Dendritic cell treated with granulocyte-macrophage colony-stimulating factor and Interleukin-4, amounts not matched to agents 40 ng/mL and 50 ng/mL, for 4 days (primary cell): ENCODE results near the gene SLCO3A1.

ENCODE experiments used
- H3K27ac Mint-ChIP-seq: one replicate; pipeline ENCODE4 v1.8.0; 2022; ENCODE audit warnings: mild to moderate bottlenecking, mixed read lengths
- H3K27me3 Mint-ChIP-seq: one replicate; pipeline ENCODE4 v1.8.0; 2022; ENCODE audit warnings: mild to moderate bottlenecking, mixed read lengths
- H3K36me3 Mint-ChIP-seq: one replicate; pipeline ENCODE4 v1.8.0; 2022; ENCODE audit warnings: low read depth, mixed read lengths
- H3K4me1 Mint-ChIP-seq: one replicate; pipeline ENCODE4 v1.8.0; 2022; ENCODE audit warnings: low read depth, mixed read lengths
- H3K4me3 Mint-ChIP-seq: one replicate; pipeline ENCODE4 v1.8.0; 2022; ENCODE audit warnings: mild to moderate bottlenecking, moderate library complexity, mixed read lengths
- H3K9me3 Mint-ChIP-seq: one replicate; pipeline ENCODE4 v1.8.0; 2022; ENCODE audit warnings: mixed read lengths
- intact Hi-C: fragments of 100-400 bp; cut with micrococcal nuclease; formaldehyde crosslinking; loops from one replicate; pipeline ENCODE4 v1.15.0; 2022

The SLCO3A1 gene

DNA sequence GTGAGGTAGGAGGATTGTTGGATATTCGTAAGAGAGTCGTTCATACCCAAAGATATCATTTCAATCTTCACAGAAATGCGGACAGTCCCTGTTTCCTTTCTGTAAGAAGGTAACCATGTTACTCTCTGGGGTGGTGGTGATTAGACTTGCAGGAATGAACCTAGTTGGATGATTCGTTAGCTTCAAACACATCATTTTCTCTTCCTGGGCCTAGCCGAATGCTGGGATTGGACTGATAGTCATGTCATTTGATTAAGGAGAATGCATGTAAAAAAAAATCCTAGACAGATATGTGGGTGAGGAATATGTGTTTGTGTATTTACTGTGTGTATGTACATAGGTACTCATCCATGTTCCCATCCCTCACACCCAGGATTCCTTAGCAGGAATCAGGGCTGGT, 12.4 kb downstream of the SLCO3A1 start:
- Mint-ChIP-seq H3K4me1 (peaks cover 83% of the 10 kb centered on the region), H3K36me3 (peaks cover 7% of the 10 kb centered on the region), H3K27me3 (no peaks in the 10 kb centered on the region), H3K27ac (peak overlapping the region; percentile 92), H3K4me3 (no peak overlapping the region), H3K9me3 (no peaks in the 10 kb centered on the region)
- intact Hi-C loops: no loop called here

DNA sequence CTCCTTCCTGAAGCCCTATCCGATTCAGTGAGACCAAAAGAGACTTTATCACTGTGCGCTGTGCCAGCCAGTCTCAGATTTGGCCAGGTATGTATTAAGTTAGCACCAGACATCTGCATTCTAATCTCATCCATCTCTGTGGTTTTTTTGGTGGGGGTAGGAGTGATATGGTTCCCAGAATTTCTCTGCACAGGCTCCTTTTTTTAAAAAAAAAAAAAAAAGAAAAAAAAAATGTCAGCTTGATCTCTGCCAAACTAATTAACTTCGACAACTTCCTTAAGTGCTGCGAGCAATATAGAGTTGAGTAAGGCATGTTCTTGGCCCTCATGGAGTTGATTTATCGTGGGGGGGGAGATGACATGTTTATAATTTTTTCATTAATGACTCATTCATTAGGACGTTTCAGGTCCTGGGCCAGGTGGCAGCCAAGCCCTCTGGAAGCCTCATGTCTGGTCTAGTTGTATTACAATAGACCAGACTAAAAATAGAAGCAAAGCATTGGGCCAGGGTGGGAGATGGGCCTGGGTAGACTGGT, 12.9 kb downstream of the SLCO3A1 start:
- Mint-ChIP-seq H3K9me3 (no peaks in the 10 kb centered on the region), H3K36me3 (peaks cover 7% of the 10 kb centered on the region), H3K27me3 (no peaks in the 10 kb centered on the region), H3K27ac (peak overlapping the region; percentile 92), H3K4me3 (peak overlapping the region; percentile 2), H3K4me1 (peaks cover 83% of the 10 kb centered on the region)
- intact Hi-C loops: no loop called here

DNA sequence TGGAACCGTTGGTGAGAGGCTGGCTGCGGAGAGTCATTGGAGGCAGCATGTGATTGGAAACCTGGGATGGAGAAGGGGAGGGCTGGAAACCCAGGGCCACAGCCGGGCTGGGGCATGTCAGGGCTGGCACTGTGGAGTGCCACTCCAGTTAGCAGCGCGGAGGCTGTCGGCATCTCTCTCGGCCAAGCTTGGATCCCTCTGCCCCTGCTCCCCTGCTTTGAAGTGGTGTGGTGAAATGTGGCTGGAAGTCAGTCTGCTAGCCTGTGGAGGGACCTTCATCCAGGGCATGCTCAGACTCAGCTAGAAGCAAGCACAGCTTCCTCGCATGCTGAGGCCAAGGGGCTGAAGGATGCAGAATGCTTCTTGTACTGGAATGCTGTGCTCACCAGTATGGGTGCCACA, 13.5 kb downstream of the SLCO3A1 start:
- Mint-ChIP-seq H3K27me3 (no peaks in the 10 kb centered on the region), H3K4me3 (peak overlapping the region; percentile 2), H3K36me3 (peaks cover 7% of the 10 kb centered on the region), H3K27ac (peak overlapping the region; percentile 79), H3K9me3 (no peaks in the 10 kb centered on the region), H3K4me1 (peaks cover 86% of the 10 kb centered on the region)
- intact Hi-C loops: no loop called here

DNA sequence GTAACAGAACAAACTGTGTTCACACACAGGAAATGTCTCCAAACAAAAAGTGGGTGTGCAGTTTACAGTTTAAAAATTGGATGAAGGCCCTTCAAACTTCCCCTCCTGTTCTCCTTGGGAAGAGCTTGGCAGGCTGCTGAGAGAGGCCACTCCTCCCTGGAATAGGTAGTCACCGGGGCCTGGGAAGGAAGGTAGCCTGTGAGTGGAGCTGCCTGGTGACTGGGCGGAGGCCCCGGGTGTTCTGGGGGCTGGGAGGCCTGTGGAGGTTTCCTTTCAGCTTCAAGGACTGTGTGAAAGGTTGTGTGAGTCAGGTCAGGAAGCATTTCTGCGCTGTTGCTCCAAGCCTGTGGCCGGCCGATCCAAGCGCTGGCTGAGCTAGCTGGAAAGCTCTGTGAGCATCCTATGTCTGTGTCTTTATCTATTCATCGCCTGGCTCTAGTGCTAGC, 14.1 kb downstream of the SLCO3A1 start:
- Mint-ChIP-seq H3K36me3 (peaks cover 11% of the 10 kb centered on the region), H3K4me3 (peak overlapping the region; percentile 55), H3K27ac (peak overlapping the region; percentile 79), H3K27me3 (no peaks in the 10 kb centered on the region), H3K9me3 (no peaks in the 10 kb centered on the region), H3K4me1 (peaks cover 87% of the 10 kb centered on the region)
- intact Hi-C loops: no loop called here

DNA sequence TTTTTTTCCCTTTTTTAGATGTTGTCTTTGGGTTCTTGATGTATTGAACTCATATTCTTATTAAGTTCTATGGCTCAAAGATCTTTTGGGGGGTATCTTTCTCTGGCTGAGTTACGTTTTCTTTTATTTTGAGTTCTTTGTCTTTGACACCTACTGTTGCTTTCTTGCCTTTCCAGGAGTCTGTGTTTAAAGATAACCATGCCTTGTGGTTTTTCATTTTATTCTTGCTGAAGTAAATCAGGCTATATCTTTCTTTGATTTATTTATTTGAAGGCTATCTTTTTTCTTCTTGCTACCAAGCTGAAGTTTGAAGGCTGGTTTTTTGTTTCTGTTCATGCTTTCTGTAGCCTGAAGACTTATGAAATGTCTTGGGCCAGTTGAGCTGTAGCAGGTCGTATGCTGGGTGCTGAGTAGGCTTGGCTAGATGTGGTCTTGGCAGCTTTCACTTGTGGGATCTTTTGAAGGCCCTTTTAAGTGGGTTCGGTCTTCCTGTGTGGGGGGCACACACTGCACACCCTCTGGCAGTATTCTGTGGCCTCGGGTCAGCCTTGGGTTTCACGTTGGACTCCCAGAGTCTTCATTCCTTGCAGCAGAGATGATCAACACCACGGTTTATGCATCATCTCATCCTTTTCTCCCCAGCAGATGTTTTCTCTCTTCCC, 17.5 kb downstream of the SLCO3A1 start:
- H3K36me3 Mint-ChIP-seq: peaks cover 34% of the 10 kb centered on the region
- H3K4me1 Mint-ChIP-seq: peaks cover 83% of the 10 kb centered on the region
- intact Hi-C loops: loop anchor here (5.0 kb wide), 1 partner anchor 211 kb away; no protein-coding TSS in a partner anchor
- H3K27ac Mint-ChIP-seq: peak overlapping the region; percentile 92
- H3K4me3 Mint-ChIP-seq: no peak overlapping the region
- no peaks in the 10 kb centered on the region for H3K27me3 Mint-ChIP-seq
- H3K9me3 Mint-ChIP-seq: no peaks in the 10 kb centered on the region

DNA sequence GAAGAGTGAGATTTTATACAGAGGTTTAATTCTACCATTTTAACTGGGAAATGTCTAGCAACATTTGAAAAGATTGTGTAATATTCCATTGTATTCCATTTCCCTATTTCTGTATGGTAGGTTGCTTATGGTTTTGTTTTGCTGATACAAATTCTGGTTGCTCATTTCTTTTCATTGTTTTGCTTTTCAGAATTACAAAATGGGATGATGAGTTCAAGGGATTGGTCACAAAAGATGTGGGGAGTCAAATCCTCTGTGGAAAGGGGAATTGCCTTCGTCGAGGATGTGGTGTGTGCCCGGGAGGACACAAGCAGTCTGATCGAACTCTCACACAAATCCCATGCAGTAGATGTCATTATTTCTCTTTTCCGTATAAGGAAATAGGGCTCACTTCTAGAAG, 18.3 kb downstream of the SLCO3A1 start:
- no peaks in the 10 kb centered on the region for H3K9me3 Mint-ChIP-seq
- H3K36me3 Mint-ChIP-seq: peaks cover 28% of the 10 kb centered on the region
- H3K27me3 Mint-ChIP-seq: no peaks in the 10 kb centered on the region
- intact Hi-C loops: loop anchor here (5.0 kb wide), 1 partner anchor 210 kb away; no protein-coding TSS in a partner anchor
- H3K4me1 Mint-ChIP-seq: peaks cover 75% of the 10 kb centered on the region
- H3K4me3 Mint-ChIP-seq: peak overlapping the region; percentile 76
- peak overlapping the region; percentile 92 for H3K27ac Mint-ChIP-seq

DNA sequence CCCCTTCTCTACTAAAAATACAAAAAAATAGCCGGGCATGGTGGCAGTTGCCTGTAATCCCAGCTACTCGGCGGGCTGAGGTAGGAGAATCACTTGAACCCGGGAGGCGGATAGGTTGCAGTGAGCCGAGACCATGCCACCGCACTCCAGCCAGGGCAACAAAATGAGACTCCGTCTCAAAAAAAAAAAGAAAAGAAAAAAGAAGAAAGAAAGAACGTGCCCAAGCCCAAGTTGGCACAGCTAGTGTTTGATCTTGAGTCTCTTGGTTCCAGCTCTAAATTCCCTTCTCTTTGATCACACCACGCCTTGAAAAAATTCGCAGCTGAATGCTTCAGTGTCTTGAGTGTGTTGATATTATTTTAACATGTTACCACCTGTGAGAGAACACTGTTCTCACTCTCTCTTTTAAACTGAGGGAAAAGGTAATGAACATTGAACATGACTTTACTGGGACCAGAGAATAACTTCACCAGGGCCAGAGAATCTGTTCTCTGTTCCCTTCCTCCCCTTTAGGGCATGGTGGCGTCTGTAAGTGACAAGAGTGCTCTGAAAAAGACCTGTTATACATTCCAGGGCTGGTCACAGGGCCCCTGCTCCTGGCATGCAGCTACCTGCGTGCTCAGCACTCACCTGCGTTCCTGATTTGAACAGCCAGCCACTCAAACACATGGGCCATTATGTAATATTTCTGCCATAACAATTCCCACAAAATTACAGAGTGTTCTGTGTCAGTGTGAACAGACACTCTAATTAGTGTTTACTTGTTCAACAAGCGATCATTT, 19.0 kb downstream of the SLCO3A1 start:
- intact Hi-C loops: loop anchor here (5.0 kb wide), 1 partner anchor 210 kb away; no protein-coding TSS in a partner anchor
- Mint-ChIP-seq H3K27ac (peak overlapping the region; percentile 92), H3K36me3 (peaks cover 31% of the 10 kb centered on the region), H3K9me3 (no peaks in the 10 kb centered on the region), H3K4me3 (peak overlapping the region; percentile 76), H3K27me3 (no peaks in the 10 kb centered on the region), H3K4me1 (peaks cover 72% of the 10 kb centered on the region)

DNA sequence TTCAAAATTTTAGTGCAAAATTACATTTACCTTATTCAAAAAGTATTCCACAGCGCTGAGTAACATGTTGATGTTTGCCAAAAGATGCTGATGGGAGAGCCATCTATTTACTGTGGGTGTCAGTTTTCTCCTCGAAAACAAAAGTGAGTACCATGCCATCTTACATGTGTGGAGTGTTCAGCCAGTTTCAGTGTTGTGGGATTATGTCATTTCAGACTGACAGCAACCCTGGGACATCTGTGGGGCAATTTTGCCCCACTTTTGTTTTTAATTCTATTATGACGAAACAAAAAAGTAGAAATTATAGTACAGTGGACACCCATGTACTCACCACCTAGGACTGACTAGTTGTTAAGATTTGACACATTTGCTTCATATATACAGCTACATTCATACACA, 19.6 kb downstream of the SLCO3A1 start:
- intact Hi-C loops: loop anchor here (5.0 kb wide), 1 partner anchor 209 kb away; no protein-coding TSS in a partner anchor
- H3K4me1 Mint-ChIP-seq: peaks cover 69% of the 10 kb centered on the region
- no peak overlapping the region for H3K4me3 Mint-ChIP-seq
- no peaks in the 10 kb centered on the region for H3K27me3 Mint-ChIP-seq
- no peaks in the 10 kb centered on the region for H3K9me3 Mint-ChIP-seq
- H3K27ac Mint-ChIP-seq: peak overlapping the region; percentile 92
- peaks cover 37% of the 10 kb centered on the region for H3K36me3 Mint-ChIP-seq

DNA sequence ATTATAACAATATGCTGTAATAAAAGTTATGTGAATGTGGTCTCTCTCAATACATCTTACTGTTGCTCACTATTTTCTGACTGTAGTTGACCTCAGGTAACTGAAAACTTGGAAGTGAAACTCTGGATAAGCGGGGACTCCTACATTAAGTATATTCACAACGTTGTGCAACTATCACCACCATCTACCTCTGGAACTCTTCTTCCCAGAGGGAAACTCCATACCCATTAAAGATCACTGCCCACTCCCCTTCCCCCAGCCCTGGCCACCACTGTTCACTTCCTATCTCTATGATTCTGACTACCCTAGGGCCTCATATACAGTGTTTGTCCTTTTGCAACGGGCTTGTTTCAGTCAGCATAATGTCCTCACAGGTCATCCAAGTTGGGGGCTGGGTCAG, 20.7 kb downstream of the SLCO3A1 start:
- H3K27ac Mint-ChIP-seq: peak overlapping the region; percentile 68

DNA sequence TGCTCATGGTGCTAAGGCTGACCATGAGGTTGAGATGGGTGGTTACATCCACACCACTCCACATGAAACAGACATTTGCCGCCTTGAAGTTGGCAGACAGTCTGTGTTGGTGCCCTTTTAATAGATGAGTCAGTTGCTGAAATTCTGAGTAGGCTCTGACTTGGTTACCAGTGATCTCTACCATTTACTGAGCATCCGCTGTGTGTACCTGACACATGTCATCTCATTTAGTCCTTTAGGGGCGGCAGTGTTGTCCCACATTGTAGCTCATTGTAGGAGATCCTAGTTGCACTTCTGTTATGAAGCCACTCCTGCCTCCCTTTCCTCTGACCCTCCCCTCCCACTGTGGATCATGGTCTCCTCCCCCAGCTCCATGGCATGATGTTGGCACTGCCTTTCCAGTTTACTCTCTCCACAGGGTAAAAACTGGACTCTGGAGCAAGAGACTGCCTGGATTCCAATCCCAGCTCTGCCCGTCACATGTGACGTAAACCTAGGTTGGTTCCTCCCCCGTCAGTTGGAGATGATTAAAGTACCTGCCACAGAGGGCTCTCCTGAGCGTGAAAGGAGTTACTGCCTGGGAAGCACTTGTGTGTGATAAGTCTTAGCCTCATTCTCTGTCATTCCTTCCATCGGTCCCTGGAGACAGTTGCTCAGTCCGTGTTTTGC, 21.6 kb downstream of the SLCO3A1 start:
- Mint-ChIP-seq H3K4me3 (no peak overlapping the region), H3K4me1 (peaks cover 78% of the 10 kb centered on the region), H3K36me3 (peaks cover 56% of the 10 kb centered on the region), H3K27me3 (no peaks in the 10 kb centered on the region), H3K27ac (peak overlapping the region; percentile 68), H3K9me3 (no peaks in the 10 kb centered on the region)
- intact Hi-C loops: loop anchor here (5.0 kb wide), 1 partner anchor 207 kb away; no protein-coding TSS in a partner anchor

More for the DNA sequence above, 20.7 kb downstream of the SLCO3A1 start:
- intact Hi-C loops: loop anchor here (5.0 kb wide), 1 partner anchor 208 kb away; no protein-coding TSS in a partner anchor
- Mint-ChIP-seq H3K36me3 (peaks cover 47% of the 10 kb centered on the region), H3K4me1 (peaks cover 78% of the 10 kb centered on the region), H3K4me3 (no peak overlapping the region), H3K27me3 (no peaks in the 10 kb centered on the region), H3K9me3 (no peaks in the 10 kb centered on the region)

DNA sequence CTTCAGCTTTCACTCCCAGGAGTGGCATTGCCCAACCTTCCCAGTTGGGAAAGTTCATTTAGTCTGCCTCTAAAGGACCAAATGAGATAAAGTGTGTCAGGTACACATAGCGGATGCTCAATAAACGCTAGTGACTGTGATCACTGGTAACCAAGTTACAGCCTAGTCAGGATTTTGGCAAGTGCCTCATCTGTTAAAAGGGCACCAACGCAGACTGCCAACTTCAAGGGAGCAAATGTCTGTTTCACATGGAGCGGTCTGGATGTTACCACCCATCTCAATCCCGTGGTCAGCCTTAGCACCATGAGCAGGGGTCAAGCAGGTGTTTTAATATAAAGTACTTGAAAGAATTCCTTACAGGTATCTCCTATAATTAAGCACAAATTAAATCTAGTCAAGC, 22.7 kb downstream of the SLCO3A1 start:
- intact Hi-C loops: no loop called here

DNA sequence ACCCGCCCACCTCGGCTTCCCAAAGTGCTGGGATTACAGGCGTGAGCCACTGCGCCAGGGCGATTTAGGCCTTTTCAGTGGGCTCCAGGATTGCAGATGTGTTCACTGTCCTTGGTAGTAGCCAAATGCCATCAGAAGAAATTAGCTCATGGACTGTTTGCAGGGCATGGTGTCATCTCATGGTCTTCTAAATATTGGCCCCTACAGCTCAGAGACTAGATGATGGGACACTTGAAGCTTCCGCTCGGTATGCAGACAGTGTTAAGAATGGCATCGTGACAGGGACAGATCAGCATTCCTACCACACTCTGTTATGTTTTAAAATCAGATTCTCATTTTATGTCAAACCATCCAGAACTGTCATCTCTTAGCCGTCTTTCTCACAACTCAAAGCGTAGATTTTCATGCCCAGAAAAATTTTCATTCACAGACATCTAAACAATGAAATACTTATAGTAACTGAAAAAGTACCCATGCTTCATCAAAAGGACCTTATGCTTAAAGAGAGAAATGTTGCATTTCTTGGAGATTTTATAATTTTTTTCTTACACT, 24.9 kb downstream of the SLCO3A1 start:
- H3K36me3 Mint-ChIP-seq: peaks cover 59% of the 10 kb centered on the region
- intact Hi-C loops: no loop called here
- H3K27me3 Mint-ChIP-seq: no peaks in the 10 kb centered on the region
- no peak overlapping the region for H3K27ac Mint-ChIP-seq
- no peak overlapping the region for H3K4me3 Mint-ChIP-seq
- no peaks in the 10 kb centered on the region for H3K9me3 Mint-ChIP-seq
- H3K4me1 Mint-ChIP-seq: peaks cover 78% of the 10 kb centered on the region

More for the DNA sequence above, 22.7 kb downstream of the SLCO3A1 start:
- Mint-ChIP-seq H3K4me3 (no peak overlapping the region), H3K36me3 (peaks cover 62% of the 10 kb centered on the region), H3K9me3 (no peaks in the 10 kb centered on the region), H3K27me3 (no peaks in the 10 kb centered on the region), H3K27ac (no peak overlapping the region), H3K4me1 (peaks cover 79% of the 10 kb centered on the region)

DNA sequence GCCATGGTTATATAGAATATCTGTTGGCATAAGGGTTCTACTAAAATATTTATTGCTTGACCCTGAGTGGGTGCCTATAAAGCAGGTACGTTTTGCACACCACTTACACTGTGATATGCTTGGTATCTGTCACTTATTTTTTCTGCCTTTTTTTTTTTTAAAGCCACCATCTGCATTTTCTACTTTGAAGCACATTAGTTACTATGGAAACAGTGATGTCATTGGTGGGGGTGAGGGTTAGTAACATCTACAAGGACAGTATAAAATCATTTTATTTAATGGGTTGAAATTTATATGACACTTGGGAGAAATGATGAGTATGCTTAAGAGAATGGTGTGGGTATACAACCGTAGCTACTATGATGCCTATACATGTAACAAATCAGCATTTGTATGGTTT, 25.6 kb downstream of the SLCO3A1 start:
- no peaks in the 10 kb centered on the region for H3K27me3 Mint-ChIP-seq
- peaks cover 56% of the 10 kb centered on the region for H3K36me3 Mint-ChIP-seq
- H3K27ac Mint-ChIP-seq: no peak overlapping the region
- no peaks in the 10 kb centered on the region for H3K9me3 Mint-ChIP-seq
- intact Hi-C loops: no loop called here
- H3K4me1 Mint-ChIP-seq: peaks cover 71% of the 10 kb centered on the region
- H3K4me3 Mint-ChIP-seq: no peak overlapping the region
